Mesodermal cell (in vitro differentiated cells): ENCODE measurements around the gene CORO1C.
A peak's percentile ranks its signal among the peaks of the same experiment; 100 is the strongest.

Experiments used
- H3K27ac ChIP-seq: 2 replicates; pipeline ENCODE4 v1.7.0; 2013; ENCODE audit warnings: mild to moderate bottlenecking, low read depth, low read length, moderate library complexity; ENCODE audit not compliant: severe bottlenecking
- H3K36me3 ChIP-seq: 2 replicates; pipeline ENCODE4 v1.7.1; 2013; ENCODE audit warnings: mild to moderate bottlenecking, low read length, moderate library complexity; ENCODE audit not compliant: control insufficient read depth, insufficient read depth
- H3K4me1 ChIP-seq: one replicate; pipeline ENCODE4 v1.7.1; 2013; ENCODE audit warnings: mild to moderate bottlenecking, low read length; ENCODE audit not compliant: insufficient read depth, control insufficient read depth, poor library complexity, severe bottlenecking
- H3K4me3 ChIP-seq: 2 replicates; pipeline ENCODE4 v1.7.0; 2013; ENCODE audit warnings: low read length, control low read depth, mild to moderate bottlenecking; ENCODE audit not compliant: insufficient read depth, poor library complexity, severe bottlenecking; ENCODE audit errors: extremely low read depth
- H3K9me3 ChIP-seq: 2 replicates; pipeline ENCODE4 v1.7.1; 2013; ENCODE audit warnings: mild to moderate bottlenecking, low read length, moderate library complexity; ENCODE audit not compliant: control insufficient read depth
- WGBS, 2 experiments: methylation state at CpG; one replicate each; pipeline ENCODE4 v1.1.5; 2013; ENCODE audit warnings: missing lambda C conversion rate in 2 of 2; ENCODE audit not compliant: insufficient coverage in 2 of 2; 5-methylcytosine and 5-hydroxymethylcytosine counted together

Gene CORO1C

GRCh38 chr12:108630481-108631207 is 100.7 kb downstream of the CORO1C start:
- whole genome bisulfite sequencing, 2 experiments: 92 to 93% methylated on average over 6 to 7 of the region's 9 CpGs

GRCh38 chr12:108629824-108630476 is 101.4 kb downstream of the CORO1C start:
- 76 to 80% methylated on average over 15 to 16 of the region's 17 CpGs for WGBS, 2 experiments
- H3K4me3 ChIP-seq: no peak overlapping the region
- peak overlapping the region; percentile 84 for H3K27ac ChIP-seq
- no peaks in the 10 kb centered on the region for H3K9me3 ChIP-seq
- H3K4me1 ChIP-seq: peaks cover 44% of the 10 kb centered on the region
- H3K36me3 ChIP-seq: no peaks in the 10 kb centered on the region

More at GRCh38 chr12:108630481-108631207, 100.7 kb downstream of the CORO1C start:
- no peak overlapping the region for H3K4me3 ChIP-seq
- H3K27ac ChIP-seq: peak overlapping the region; percentile 84
- peaks cover 44% of the 10 kb centered on the region for H3K4me1 ChIP-seq
- no peaks in the 10 kb centered on the region for H3K9me3 ChIP-seq
- no peaks in the 10 kb centered on the region for H3K36me3 ChIP-seq

GRCh38 chr12:108629151-108629550 is 102.2 kb downstream of the CORO1C start:
- peak overlapping the region; percentile 51 for H3K27ac ChIP-seq

GRCh38 chr12:108627134-108627920 is 104.0 kb downstream of the CORO1C start:
- Histone ChIP-seq H3K4me3 (no peak overlapping the region), H3K27ac (no peak overlapping the region), H3K9me3 (no peaks in the 10 kb centered on the region), H3K36me3 (no peaks in the 10 kb centered on the region), H3K4me1 (peaks cover 32% of the 10 kb centered on the region)
- 91 to 93% methylated on average over 4 to 6 of the region's 8 CpGs for WGBS, 2 experiments

More at GRCh38 chr12:108629151-108629550, 102.2 kb downstream of the CORO1C start:
- Histone ChIP-seq H3K9me3 (no peaks in the 10 kb centered on the region), H3K4me1 (peaks cover 38% of the 10 kb centered on the region), H3K4me3 (no peak overlapping the region), H3K36me3 (no peaks in the 10 kb centered on the region)
- WGBS, 2 experiments: 84 to 91% methylated on average over 2 to 3 of the region's 5 CpGs

GRCh38 chr12:108625228-108625627 is 106.1 kb downstream of the CORO1C start:
- H3K4me1 ChIP-seq: peaks cover 18% of the 10 kb centered on the region
- H3K36me3 ChIP-seq: no peaks in the 10 kb centered on the region
- WGBS, 2 experiments: 52 to 55% methylated on average over 3 of the region's 3 CpGs
- H3K4me3 ChIP-seq: no peak overlapping the region
- H3K27ac ChIP-seq: no peak overlapping the region
- no peaks in the 10 kb centered on the region for H3K9me3 ChIP-seq

GRCh38 chr12:108623577-108623976 is 107.7 kb downstream of the CORO1C start:
- 92 to 94% methylated on average over 7 to 8 of the region's 8 CpGs for WGBS, 2 experiments
- no peak overlapping the region for H3K27ac ChIP-seq
- H3K36me3 ChIP-seq: no peaks in the 10 kb centered on the region
- H3K9me3 ChIP-seq: no peaks in the 10 kb centered on the region
- peaks cover 2% of the 10 kb centered on the region for H3K4me1 ChIP-seq
- H3K4me3 ChIP-seq: no peak overlapping the region

- Histone ChIP-seq H3K36me3 (no peaks in the 10 kb centered on the region), H3K9me3 (no peaks in the 10 kb centered on the region), H3K4me1 (no peaks in the 10 kb centered on the region), H3K27ac (peak overlapping the region; percentile 67), H3K4me3 (no peak overlapping the region)
- WGBS, 2 experiments: 93 to 96% methylated on average over 13 of the region's 14 CpGs
Observed at GRCh38 chr12:108622921-108623514, 108.3 kb downstream of the CORO1C start.

GRCh38 chr12:108622421-108622820 is 108.9 kb downstream of the CORO1C start:
- Histone ChIP-seq H3K4me3 (no peak overlapping the region), H3K36me3 (no peaks in the 10 kb centered on the region), H3K9me3 (no peaks in the 10 kb centered on the region), H3K4me1 (no peaks in the 10 kb centered on the region), H3K27ac (peak overlapping the region; percentile 67)
- WGBS, 2 experiments: 71 to 78% methylated on average over 1 to 3 of the region's 4 CpGs

- peaks cover 1% of the 10 kb centered on the region for H3K9me3 ChIP-seq
Observed at GRCh38 chr12:108621161-108621560, 110.2 kb downstream of the CORO1C start.

GRCh38 chr12:108620236-108620879 is 111.0 kb downstream of the CORO1C start:
- H3K27ac ChIP-seq: no peak overlapping the region
- 90 to 99% methylated on average over 10 of the region's 10 CpGs for WGBS, 2 experiments
- no peak overlapping the region for H3K4me3 ChIP-seq
- H3K4me1 ChIP-seq: no peaks in the 10 kb centered on the region
- H3K9me3 ChIP-seq: peaks cover 8% of the 10 kb centered on the region
- no peaks in the 10 kb centered on the region for H3K36me3 ChIP-seq

More at GRCh38 chr12:108621161-108621560, 110.2 kb downstream of the CORO1C start:
- Histone ChIP-seq H3K36me3 (no peaks in the 10 kb centered on the region), H3K4me1 (no peaks in the 10 kb centered on the region), H3K27ac (no peak overlapping the region), H3K4me3 (no peak overlapping the region)
- WGBS, 2 experiments: 100% methylated on average over 2 to 3 of the region's 3 CpGs
